ENCODE data around the gene ZG16.
A peak's percentile ranks its signal among the peaks of the same experiment; 100 is the strongest.

ZG16 gene

DNA sequence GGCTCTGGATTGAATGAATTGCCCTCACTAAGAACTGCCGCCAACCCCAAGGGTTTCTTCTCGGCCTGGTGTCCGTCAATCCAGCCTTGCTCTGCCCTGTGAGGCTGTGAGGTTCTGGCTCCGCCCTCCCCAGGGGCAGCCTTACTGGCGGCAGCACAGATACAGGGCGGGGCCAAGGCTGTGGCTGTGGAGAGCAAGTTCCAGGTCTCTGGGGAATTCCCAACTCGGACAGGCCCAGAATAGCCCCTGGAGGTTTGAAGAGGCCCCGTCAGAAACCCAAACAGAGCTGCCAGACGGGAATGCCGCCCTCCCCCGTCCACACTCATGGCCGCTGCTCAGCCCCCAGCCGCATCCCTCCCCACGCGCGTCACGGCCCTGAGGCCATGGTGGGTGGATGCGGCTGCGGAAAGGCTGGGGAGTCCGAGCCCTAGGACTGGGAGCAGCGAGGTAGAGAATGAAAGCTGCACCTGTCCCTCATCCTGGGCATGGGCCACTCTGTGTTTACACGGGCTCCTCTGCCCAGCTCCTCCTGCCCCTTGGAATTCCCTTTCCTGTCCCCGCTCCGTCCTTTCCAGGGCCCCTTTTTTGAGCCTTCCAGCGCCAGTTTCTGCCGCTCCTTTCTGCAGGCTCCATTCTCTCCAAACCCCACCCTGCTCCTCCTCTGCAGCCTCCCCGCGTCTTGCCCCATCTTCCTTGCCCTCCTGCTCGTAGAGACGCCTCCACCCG lies 33.3 kb downstream of the ZG16 start:
- peak; percentile 56 for DNase-seq

DNA sequence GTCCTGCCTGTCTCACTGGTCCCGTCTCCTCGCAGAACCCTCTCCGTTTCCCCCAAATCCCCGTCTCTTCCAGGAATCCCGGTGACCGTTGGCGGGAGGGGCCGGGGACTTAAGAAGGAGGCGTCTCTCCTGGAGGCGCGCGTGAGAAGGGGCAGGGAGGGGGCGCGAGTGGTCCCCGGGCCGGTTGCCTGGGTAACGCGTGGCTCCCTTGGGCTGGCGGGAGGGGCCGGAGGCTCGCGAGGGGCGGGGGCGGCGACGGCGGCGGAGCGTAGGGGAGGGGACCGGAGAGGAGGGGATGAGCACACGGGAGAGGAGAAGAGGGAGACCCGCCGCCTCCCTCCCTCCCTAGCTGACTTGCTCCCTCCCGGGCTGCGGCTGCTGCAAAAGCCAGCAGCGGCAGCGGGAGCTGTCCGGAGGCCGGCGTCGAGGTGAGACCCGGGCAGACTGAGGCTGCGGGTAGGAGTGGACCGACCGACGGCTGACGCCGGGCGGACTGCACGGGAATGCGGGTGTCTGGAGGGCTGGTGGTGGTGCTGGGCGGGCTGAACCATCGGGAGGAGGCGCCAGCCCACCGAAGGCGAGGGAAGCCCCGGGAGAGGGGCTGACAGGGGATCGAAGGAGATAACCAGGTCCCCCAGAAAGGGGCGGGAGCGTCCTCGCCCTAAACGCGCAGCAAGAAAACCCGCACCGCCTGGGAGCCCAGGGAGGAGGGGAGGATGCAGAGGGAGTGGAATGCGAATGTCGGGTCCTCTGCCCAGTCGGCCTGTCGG lies 34.0 kb downstream of the ZG16 start, which contains the start of gene PRRT2:
Gene PRRT2 (plus strand): TSS at position 298 of the 770 bp plus-strand sequence. CDS start 862 bp downstream, outside the sequence.
- DNase-seq, result peak; percentile 45

DNA sequence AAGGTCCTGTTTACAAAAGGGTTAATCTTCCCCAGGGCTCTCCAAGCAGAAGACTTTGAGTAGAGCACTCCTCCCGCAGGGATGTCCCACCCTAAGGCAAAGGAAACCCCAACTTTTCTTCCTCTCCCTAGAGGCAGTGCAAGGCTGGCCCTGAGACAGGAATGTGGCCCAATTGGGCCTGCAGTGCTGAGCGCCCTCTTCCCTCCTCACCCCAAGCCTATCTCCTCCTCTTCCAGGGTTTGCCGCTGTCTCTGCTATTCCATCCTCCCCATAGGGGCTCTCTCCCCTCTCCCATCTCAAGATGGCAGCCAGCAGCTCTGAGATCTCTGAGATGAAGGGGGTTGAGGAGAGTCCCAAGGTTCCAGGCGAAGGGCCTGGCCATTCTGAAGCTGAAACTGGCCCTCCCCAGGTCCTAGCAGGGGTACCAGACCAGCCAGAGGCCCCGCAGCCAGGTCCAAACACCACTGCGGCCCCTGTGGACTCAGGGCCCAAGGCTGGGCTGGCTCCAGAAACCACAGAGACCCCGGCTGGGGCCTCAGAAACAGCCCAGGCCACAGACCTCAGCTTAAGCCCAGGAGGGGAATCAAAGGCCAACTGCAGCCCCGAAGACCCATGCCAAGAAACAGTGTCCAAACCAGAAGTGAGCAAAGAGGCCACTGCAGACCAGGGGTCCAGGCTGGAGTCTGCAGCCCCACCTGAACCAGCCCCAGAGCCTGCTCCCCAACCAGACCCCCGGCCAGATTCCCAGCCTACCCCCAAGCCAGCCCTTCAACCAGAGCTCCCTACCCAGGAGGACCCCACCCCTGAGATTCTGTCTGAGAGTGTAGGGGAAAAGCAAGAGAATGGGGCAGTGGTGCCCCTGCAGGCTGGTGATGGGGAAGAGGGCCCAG lies 34.9 kb downstream of the ZG16 start:
- no peak for DNase-seq

DNA sequence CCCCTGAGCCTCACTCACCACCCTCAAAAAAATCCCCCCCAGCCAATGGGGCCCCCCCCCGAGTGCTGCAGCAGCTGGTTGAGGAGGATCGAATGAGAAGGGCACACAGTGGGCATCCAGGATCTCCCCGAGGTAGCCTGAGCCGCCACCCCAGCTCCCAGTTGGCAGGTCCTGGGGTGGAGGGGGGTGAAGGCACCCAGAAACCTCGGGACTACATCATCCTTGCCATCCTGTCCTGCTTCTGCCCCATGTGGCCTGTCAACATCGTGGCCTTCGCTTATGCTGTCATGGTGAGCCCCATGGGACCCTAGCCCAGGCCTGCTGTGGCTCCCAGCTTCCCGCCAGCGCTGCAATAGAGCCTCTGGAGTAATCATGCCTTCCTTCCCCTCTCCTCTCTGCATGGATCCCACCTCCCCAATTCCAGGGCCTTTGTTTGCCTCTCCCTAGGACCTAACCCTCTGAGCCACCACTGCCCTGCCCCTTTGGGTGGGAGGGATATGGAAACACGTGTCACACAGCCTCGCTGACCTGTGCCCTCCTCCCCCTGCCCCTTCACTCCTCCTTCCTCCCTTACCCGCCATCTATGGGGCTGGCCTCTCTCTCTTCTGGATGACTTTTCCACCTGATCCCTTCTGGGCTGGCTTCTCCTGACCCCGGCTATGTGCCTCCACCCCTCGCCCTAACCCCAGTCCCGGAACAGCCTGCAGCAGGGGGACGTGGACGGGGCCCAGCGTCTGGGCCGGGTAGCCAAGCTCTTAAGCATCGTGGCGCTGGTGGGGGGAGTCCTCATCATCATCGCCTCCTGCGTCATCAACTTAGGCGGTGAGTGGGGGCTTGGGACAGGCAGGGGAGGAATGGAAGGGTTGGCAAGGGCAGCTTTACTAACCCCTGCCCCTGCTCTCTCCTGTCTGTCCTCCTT lies 35.8 kb downstream of the ZG16 start:
- DNase-seq, result no peak

DNA sequence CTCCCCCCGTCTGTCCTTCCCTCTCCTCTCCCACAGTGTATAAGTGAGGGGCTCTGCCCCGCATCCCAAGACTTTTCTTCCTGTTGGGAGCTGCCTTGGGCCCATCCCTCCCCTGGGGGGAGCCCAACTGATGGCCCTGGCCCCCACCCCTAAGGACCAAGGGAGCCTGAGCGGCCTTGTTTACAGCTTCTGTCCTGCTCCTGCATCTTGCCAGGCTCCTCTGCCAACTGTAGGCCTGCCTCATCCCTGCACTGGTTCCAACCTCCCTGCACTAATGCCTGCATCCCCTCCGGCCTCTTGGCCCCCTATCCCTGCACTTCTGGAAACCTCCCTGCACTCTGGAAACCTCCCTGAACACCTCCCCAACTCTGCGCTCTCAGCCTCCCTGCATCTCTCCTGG lies 36.5 kb downstream of the ZG16 start:
- DNase-seq, result no peak

DNA sequence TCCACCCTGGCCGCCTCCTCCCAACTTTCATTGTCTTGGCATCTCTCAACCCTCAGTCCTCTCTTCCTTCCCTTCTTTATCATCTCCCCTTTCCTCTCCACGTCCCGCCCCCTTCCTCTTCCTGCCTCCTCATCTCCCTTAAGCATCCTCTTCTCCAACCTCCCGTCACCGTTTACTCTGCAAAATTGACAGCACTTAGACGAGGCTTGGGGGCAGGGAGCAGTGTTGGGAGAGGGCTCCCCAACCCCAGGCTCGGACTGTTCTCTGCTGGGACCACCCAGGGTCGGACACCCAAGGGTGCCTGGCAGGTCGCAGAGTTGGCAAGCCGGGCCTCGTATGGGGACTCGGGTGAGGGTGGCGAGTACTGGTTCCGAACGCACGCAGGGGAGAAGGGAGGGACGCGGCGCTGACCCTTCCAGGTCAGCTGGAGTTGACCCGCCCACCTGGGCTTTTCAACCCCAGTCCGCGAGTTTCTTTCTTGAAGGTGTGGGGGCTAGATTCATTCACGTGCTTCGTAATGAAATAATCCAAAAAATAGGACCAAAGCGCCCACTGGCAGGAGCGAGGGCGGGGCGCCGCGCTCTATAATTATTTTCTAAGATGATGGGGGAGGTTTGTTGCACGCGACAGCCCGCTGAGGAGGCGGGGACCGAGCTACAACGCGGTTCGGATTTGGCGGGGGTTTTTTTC lies 37.1 kb downstream of the ZG16 start:
- DNase-seq, result no peak

DNA sequence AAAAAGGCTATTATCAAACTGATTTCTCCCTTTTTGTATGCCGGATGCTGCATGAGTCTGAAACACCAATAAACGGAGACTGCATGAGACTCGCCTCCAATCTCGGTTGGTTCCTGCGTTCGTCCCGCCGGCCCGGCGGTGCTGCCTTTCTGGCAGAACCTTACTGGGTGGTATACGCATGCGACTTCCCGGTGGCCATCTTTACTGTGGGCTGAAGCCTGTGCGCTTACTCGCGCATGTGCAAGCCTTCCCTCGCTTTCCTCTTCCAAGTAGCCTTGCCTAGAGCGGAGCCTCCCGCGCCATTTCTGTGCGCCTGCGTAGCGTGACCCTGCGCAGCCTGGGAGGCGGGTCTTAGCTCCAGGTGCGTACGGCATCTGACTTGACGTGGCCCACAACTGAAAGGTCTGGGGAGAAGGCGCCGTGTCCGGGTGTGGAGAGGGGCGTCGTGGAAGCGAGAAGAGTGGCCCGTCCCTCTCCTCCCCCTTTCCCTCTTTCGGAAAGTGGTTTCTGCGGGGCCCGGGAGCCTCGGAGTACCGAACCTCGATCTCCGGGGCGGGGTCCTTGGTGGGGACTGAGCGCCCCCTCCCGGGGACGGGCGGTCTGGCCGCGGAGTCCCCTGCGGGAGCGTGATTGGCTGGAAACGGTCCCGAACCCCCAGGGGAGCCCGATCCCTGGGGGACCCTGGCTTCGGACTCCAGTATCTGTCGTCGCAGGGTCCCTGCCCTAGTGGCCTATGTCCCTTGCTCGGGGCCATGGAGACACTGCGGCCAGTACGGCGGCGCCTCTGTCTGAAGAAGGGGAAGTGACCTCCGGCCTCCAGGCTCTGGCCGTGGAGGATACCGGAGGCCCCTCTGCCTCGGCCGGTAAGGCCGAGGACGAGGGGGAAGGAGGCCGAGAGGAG lies 38.0 kb downstream of the ZG16 start, which contains the start of gene PAGR1:
Gene PAGR1 (plus strand): TSS at position 360 of the 901 bp plus-strand sequence. CDS start 374 bp downstream, at position 734.
- peak; percentile 89 for DNase-seq

DNA sequence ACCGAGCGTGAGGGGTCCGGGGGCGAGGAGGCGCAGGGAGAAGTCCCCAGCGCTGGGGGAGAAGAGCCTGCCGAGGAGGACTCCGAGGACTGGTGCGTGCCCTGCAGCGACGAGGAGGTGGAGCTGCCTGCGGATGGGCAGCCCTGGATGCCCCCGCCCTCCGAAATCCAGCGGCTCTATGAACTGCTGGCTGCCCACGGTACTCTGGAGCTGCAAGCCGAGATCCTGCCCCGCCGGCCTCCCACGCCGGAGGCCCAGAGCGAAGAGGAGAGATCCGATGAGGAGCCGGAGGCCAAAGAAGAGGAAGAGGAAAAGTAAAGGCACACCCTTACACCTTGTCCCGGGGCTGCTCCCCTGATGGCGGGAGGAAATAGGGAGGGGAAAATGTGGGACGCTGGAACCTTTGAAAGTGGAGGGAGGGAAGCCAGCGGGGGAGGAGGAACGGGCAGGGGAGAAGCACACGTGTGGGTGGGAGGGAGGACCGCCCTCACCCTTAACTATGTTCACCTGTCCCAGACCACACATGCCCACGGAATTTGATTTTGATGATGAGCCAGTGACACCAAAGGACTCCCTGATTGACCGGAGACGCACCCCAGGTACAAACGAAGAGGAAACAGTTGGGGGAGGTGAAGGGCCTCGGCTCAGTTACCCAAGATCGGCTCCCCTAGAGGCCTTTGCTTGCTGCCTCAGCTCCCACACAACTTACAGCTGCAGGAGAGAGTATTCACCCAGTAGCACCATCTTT lies 38.8 kb downstream of the ZG16 start:
- no peak for DNase-seq

DNA sequence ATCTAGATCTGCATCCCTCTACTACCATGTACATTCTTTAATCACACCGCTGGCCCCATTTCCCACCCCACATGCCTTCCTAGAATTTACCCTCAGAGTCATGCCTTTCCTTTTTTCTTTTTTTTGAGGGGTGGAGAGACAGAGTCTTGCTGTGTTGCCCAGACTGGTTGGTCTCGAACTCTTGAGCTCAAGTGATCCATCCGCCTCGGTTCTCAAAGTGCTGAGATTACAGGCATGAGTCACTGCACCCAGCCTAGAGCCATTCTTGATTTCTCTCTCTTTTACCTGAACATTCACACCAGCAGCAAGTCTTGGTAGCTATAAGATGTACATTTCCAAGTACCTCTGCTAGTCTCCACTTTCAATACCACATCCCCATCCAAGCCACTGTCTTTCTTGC lies 40.0 kb downstream of the ZG16 start:
- DNase-seq, result no peak

DNA sequence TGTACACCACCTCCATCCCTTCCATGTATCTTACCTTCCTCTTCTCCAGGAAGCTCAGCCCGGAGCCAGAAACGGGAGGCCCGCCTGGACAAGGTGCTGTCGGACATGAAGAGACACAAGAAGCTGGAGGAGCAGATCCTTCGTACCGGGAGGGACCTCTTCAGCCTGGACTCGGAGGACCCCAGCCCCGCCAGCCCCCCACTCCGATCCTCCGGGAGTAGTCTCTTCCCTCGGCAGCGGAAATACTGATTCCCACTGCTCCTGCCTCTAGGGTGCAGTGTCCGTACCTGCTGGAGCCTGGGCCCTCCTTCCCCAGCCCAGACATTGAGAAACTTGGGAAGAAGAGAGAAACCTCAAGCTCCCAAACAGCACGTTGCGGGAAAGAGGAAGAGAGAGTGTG lies 41.5 kb downstream of the ZG16 start:
- no peak for DNase-seq

DNA sequence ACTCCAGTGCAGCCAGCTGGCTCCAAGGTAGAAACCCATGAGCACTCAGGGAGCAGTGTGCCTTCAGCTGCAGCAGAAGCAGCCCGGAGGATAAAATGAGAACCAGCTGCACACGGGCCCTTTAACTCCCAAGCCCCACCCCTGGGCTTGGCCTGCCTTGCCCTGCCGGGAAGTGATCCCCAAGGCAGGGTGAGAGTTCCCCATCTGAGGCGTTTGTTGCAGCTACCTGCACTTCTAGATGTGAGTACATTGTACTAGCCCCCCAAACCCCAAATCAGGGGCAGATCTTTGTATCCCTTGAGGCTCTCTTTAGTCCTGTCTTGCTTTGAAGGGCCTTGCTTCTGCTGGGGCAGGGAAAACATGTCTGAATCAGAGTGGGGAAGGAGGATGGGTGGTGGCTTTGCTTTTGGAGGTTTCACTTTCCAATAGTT lies 42.2 kb downstream of the ZG16 start, which contains the start of gene MVP:
Gene MVP (plus strand): TSS at position 192 of the 431 bp plus-strand sequence. CDS start 10,088 bp downstream, outside the sequence.
- no peak for DNase-seq

DNA sequence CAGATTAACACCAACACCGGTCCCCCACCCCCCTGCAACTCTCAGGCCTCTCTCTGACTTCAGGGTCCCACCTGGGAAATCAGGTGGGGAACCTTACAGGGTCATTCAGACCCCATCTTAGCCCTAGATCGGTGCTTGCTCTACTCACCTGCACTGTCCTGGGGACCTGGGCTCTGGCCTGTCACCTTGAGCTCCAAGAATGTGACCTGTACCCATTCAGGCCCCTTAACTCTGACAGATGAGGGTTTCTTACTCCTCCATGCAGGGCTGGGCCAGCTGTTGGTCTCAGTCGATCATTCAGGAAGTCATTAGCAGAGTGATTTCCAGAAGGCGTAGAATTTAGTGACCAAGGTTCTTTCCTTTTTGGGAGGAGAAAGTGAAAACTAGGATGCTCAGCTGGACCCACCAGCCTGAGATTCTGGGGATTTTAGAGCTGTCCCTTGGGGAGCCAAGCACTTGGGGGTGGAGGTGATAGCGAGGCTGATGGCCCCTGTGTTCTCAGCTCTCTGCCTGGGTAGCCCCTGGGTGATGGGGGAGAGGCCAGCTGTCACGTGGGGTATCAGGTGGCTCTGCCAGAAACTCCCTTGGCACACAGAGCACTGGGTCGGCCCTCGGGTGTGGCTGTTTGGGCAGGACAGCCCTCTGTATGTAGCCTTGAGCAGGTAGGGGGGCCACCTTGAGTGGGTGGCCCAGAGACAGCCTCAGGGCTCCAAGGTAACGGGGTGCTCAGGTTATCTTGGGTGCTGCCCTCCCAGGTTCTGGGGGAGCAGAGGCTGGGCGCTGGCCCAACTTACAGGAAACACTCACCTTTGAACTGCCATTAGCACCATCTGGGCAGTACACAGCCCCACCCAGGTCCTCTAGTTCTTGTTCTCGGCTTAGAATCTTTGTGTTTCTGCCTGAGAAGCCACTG lies 42.9 kb downstream of the ZG16 start:
- DNase-seq, result no peak

DNA sequence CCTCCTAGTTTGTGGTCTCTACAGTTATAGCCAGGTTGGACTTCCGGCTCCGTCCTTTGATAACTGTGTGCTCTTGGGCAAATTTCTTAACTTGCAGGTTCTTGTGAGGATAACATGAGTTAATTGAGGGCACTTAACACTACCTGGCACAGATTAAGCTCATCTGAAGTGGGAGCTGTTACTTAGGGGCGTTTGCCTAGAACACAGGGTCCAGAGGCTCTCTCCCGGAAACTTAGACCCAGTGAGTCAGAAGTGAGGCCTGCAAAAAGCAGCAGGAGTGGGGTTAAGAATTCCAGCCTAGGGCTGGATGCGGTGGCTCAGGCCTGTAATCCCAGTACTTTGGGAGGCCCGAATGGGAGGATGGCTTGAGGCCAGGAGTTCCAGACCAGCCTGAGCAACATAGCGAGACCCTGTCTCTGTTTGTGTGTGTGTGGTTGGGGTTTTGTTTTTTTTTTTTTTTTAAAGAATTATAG lies 43.6 kb downstream of the ZG16 start:
- no peak for DNase-seq

DNA sequence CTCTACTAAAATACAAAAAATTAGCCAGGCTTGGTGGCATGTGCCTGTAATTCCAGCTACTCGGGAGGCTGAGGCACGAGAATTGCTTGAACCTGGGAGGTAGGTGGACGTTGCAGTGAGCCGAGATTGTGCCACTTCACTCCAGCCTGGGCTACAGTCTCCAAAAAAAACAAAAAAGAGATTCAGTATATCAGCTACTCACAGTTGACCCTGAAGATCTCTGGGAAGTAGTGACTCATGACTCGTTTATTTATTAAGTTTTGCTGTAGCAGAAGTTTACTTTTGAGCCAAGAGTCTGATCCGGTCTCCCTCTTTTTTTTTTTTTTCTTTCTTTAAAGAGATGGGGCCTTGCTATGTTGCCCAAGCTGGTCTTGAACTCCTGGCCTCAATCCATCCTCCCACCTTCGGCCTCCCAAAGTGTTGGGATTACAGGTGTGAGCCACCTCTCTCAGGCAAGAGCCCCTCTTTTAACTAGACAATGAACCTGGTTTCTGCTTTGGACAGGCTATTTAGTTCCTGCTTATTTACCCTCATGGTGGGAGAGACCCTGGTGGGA lies 46.6 kb downstream of the ZG16 start:
- no peak for DNase-seq

DNA sequence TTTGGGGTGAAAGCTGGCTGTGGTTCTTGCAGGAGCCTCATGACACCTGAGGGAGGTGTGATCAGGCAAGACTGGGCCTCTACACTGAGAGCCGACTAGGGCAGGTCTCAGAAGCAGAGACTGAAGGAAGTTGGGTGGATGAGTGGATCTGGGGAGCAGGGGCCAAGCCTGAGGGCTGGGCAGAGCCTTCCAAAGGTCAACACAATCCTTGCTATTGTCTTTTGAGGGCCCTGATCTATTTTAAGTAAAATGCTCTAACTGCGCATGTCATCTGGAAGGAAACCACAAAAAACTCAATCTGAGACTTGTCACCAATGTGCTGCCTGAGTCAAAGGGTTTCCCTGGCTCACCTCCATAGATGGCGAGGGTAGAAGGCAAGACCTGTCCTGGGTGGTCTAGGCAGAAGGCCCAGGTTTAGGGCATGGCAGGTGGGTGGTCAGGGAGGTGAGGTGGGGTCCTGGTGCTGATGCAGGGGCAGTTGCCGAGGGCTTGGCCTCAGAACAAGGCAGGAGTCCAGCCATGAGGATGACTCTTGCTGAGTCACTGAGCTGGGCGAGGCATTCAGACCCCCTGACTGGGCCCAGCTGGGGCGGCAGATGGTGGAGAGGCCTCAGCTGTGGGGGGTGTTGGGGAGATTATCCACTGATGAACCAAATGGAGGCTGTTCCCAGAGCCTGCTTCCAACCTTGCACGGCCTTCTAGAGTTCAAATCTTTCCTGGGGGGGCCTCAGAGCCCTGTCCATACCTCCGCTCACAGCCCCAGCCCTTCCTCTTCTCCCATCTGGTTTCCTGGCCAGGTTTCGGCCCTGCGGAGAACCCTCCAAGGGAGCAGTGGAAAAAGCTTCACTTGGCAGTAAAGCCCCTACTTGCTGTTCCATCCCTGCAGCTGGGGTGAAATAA lies 47.3 kb downstream of the ZG16 start:
- no peak for DNase-seq

DNA sequence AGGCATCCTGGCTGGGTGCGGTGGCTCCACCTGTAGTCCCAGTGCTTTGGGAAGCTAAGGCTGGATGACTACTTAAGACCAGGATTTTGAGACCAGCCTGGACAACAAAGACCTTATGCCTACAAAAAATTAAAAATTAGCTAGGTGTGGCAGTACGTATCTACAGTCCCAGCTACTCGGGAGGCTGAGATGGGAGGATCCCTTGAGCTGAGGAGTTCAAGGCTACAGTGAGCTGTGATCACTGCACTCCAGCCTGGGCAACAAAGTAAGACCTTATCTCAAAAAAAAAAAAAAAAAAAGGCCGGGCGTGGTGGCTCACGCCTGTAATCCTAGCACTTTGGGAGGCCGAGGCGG lies 48.3 kb downstream of the ZG16 start:
- DNase-seq, result no peak

DNA sequence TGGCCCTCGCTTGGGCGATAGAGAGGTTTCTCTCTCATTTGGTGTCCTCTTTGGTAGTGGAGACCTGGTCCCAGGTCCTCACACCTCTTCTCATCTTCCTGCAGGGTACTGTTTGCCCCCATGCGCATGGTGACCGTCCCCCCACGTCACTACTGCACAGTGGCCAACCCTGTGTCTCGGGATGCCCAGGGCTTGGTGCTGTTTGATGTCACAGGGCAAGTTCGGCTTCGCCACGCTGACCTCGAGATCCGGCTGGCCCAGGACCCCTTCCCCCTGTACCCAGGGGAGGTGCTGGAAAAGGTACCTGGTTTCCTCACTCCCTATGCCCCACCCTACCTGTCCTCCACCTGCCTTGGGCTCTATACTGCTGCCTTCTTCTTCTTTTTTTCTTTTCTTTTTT lies 52.7 kb downstream of the ZG16 start:
- no peak for DNase-seq

All from activated gamma-delta T cell (primary cell).